Vagina (tissue), 2 donors: ENCODE results near the gene CCSER2.

Experiments used
- CTCF ChIP-seq, 3 experiments: fragments of 450-650 bp in 2 of 3; fragments of 200-600 bp in 1 of 3; sonication (generic) in 1 of 3; IDR thresholded peaks; one replicate each; pipeline ENCODE4 v1.5.1; 2017 to 2019; ENCODE audit warnings: antibody characterized with exemption in 3 of 3, mild to moderate bottlenecking in 2 of 3, moderate library complexity in 2 of 3
- POLR2AphosphoS5 ChIP-seq, 2 donors: sonication (generic); formaldehyde crosslinking; IDR thresholded peaks; one replicate each; pipeline ENCODE4 v1.9.0; 2017; ENCODE audit warnings: antibody characterized with exemption in 2 of 2, mild to moderate bottlenecking in 2 of 2, low read depth in 1 of 2; ENCODE audit not compliant: insufficient read depth in 1 of 2

- TF ChIP-seq POLR2AphosphoS5 (IDR thresholded peaks at IDR 0.05; ENCODE audit: insufficient read depth in 1 of 2, low read depth in 1 of 2), result no peak
- TF ChIP-seq CTCF (IDR thresholded peaks at IDR 0.05), result no peak
Observed at GRCh38 chr10:84370283-84370682, 41.9 kb downstream of the CCSER2 start.
